HL-60/S4 treated with phorbol 12-myristate 13-acetate at 8.2 ng/mL for 4 days and 3 days (cell line): ENCODE data around the gene RASSF7.

Experiments used
- in situ Hi-C: fragments of 300-500 bp; cut with MboI; formaldehyde crosslinking; loops from 2 replicates; pipeline ENCODE4 v1.15.0; 2022; ENCODE audit warnings: low sequenced_read_pairs

Gene RASSF7

GRCh38 chr11:551131-551530 is 9.6 kb upstream of the RASSF7 start:
- in situ Hi-C loops: no loop called here

- in situ Hi-C loops: no loop called here
Measured at GRCh38 chr11:551596-551995, 9.2 kb upstream of the RASSF7 start.

- in situ Hi-C loops: no loop called here
Measured at GRCh38 chr11:553083-553987, 7.4 kb upstream of the RASSF7 start.

- in situ Hi-C loops: no loop called here
Measured at GRCh38 chr11:553988-554340, 6.8 kb upstream of the RASSF7 start.

GRCh38 chr11:554428-555226 is 6.1 kb upstream of the RASSF7 start:
- in situ Hi-C loops: no loop called here

- in situ Hi-C loops: no loop called here
Measured at GRCh38 chr11:555227-555779, 5.5 kb upstream of the RASSF7 start.

GRCh38 chr11:555780-556661 is 4.7 kb upstream of the RASSF7 start:
- in situ Hi-C loops: no loop called here

GRCh38 chr11:556662-557256 is 4.0 kb upstream of the RASSF7 start:
- in situ Hi-C loops: no loop called here

GRCh38 chr11:557328-558132 is 3.2 kb upstream of the RASSF7 start:
- in situ Hi-C loops: no loop called here

GRCh38 chr11:558503-558902 is 2.3 kb upstream of the RASSF7 start:
- in situ Hi-C loops: no loop called here

- in situ Hi-C loops: no loop called here
Measured at GRCh38 chr11:559020-559620, 1.6 kb upstream of the RASSF7 start.

GRCh38 chr11:559712-560304 is 962 bp upstream of the RASSF7 start:
- in situ Hi-C loops: no loop called here

- in situ Hi-C loops: no loop called here
Measured at GRCh38 chr11:561148-562003, 606 bp downstream of the RASSF7 start.

GRCh38 chr11:562046-562645 is 1.4 kb downstream of the RASSF7 start:
- in situ Hi-C loops: no loop called here

- in situ Hi-C loops: no loop called here
Measured at GRCh38 chr11:563066-563811, 2.5 kb downstream of the RASSF7 start.

GRCh38 chr11:563812-564578 is 3.2 kb downstream of the RASSF7 start:
- in situ Hi-C loops: no loop called here
